ENCODE results near the gene LRRK1.
A peak's percentile ranks its signal among the peaks of the same experiment; 100 is the strongest.

Gene LRRK1

GRCh38 chr15:101081900-101082299 is 162.7 kb downstream of the LRRK1 start:
- Histone ChIP-seq H3K79me2 (ENCODE audit: control insufficient read depth, insufficient read depth, low read length) (no peaks in the 10 kb centered on the region), H3K23ac (ENCODE audit: low read length) (no peak overlapping the region), H3K27me3 (ENCODE audit: insufficient read depth, low read length, poor library complexity) (no peaks in the 10 kb centered on the region), H4K5ac (ENCODE audit: low read length) (no peak overlapping the region), H3K4me1 (ENCODE audit: control insufficient read depth, low read depth, low read length) (no peaks in the 10 kb centered on the region), H3K4me2 (ENCODE audit: low read length) (no peak overlapping the region), H3K79me1 (ENCODE audit: low read length) (no peaks in the 10 kb centered on the region), H3K4me3 (ENCODE audit: low read length) (no peak overlapping the region), H3K56ac (ENCODE audit: low read length) (no peak overlapping the region), H3K27ac (ENCODE audit: low read depth, low read length) (no peak overlapping the region), H3K36me3 (ENCODE audit: control insufficient read depth, insufficient read depth, low read length) (no peaks in the 10 kb centered on the region), H2BK15ac (replicated peaks; ENCODE audit: low read depth) (no peak overlapping the region), H3K4ac (ENCODE audit: low read depth, low read length) (no peak overlapping the region), H3K9ac (ENCODE audit: low read length) (no peak overlapping the region), H2BK120ac (ENCODE audit: low read depth, low read length) (no peak overlapping the region), H2BK5ac (ENCODE audit: low read length) (no peak overlapping the region), H2AK5ac (ENCODE audit: low read length) (no peak overlapping the region), H4K8ac (ENCODE audit: low read depth, low read length) (no peak overlapping the region), H3K18ac (ENCODE audit: low read length) (no peak overlapping the region)
- no peak for DNase-seq
- no CpG with 5 or more reads among the region's 9 CpGs for WGBS (ENCODE audit: extremely low coverage, insufficient coverage, low lambda C conversion rate)

- no peaks in the 10 kb centered on the region for H3K79me2 ChIP-seq (ENCODE audit: control insufficient read depth, insufficient read depth, low read length)
- no peak overlapping the region for H3K56ac ChIP-seq (ENCODE audit: low read length)
- no peak overlapping the region for H3K4me2 ChIP-seq (ENCODE audit: low read length)
- H3K4ac ChIP-seq (ENCODE audit: low read depth, low read length): no peak overlapping the region
- H3K9ac ChIP-seq (ENCODE audit: low read length): no peak overlapping the region
- no peak for DNase-seq
- H4K8ac ChIP-seq (ENCODE audit: low read depth, low read length): no peak overlapping the region
- no peak overlapping the region for H3K4me3 ChIP-seq (ENCODE audit: low read length)
- H2BK120ac ChIP-seq (ENCODE audit: low read depth, low read length): no peak overlapping the region
- no CpG with 5 or more reads among the region's 11 CpGs for WGBS (ENCODE audit: extremely low coverage, insufficient coverage, low lambda C conversion rate)
- H3K4me1 ChIP-seq (ENCODE audit: control insufficient read depth, low read depth, low read length): no peaks in the 10 kb centered on the region
- no peaks in the 10 kb centered on the region for H3K79me1 ChIP-seq (ENCODE audit: low read length)
- H2BK15ac ChIP-seq (replicated peaks; ENCODE audit: low read depth): no peak overlapping the region
- no peaks in the 10 kb centered on the region for H3K27me3 ChIP-seq (ENCODE audit: insufficient read depth, low read length, poor library complexity)
- no peak overlapping the region for H3K23ac ChIP-seq (ENCODE audit: low read length)
- no peaks in the 10 kb centered on the region for H3K36me3 ChIP-seq (ENCODE audit: control insufficient read depth, insufficient read depth, low read length)
- no peak overlapping the region for H2BK5ac ChIP-seq (ENCODE audit: low read length)
- no peak overlapping the region for H4K5ac ChIP-seq (ENCODE audit: low read length)
- H2AK5ac ChIP-seq (ENCODE audit: low read length): no peak overlapping the region
- no peak overlapping the region for H3K27ac ChIP-seq (ENCODE audit: low read depth, low read length)
- H3K18ac ChIP-seq (ENCODE audit: low read length): no peak overlapping the region
Measured at GRCh38 chr15:101083336-101084045, 164.3 kb downstream of the LRRK1 start.

- H3K9ac ChIP-seq (ENCODE audit: low read length): no peak overlapping the region
- H3K4me3 ChIP-seq (ENCODE audit: low read length): no peak overlapping the region
- no peaks in the 10 kb centered on the region for H3K36me3 ChIP-seq (ENCODE audit: control insufficient read depth, insufficient read depth, low read length)
- H3K79me1 ChIP-seq (ENCODE audit: low read length): no peaks in the 10 kb centered on the region
- DNase-seq: no peak
- no peaks in the 10 kb centered on the region for H3K4me1 ChIP-seq (ENCODE audit: control insufficient read depth, low read depth, low read length)
- no peak overlapping the region for H2AK5ac ChIP-seq (ENCODE audit: low read length)
- H3K18ac ChIP-seq (ENCODE audit: low read length): no peak overlapping the region
- no CpG with 5 or more reads among the region's 10 CpGs for WGBS (ENCODE audit: extremely low coverage, insufficient coverage, low lambda C conversion rate)
- no peak overlapping the region for H3K56ac ChIP-seq (ENCODE audit: low read length)
- no peak overlapping the region for H2BK15ac ChIP-seq (replicated peaks; ENCODE audit: low read depth)
- H4K5ac ChIP-seq (ENCODE audit: low read length): no peak overlapping the region
- H4K8ac ChIP-seq (ENCODE audit: low read depth, low read length): no peak overlapping the region
- no peaks in the 10 kb centered on the region for H3K79me2 ChIP-seq (ENCODE audit: control insufficient read depth, insufficient read depth, low read length)
- no peak overlapping the region for H2BK5ac ChIP-seq (ENCODE audit: low read length)
- no peak overlapping the region for H3K4ac ChIP-seq (ENCODE audit: low read depth, low read length)
- H3K27ac ChIP-seq (ENCODE audit: low read depth, low read length): no peak overlapping the region
- H2BK120ac ChIP-seq (ENCODE audit: low read depth, low read length): no peak overlapping the region
- no peak overlapping the region for H3K23ac ChIP-seq (ENCODE audit: low read length)
- H3K27me3 ChIP-seq (ENCODE audit: insufficient read depth, low read length, poor library complexity): no peaks in the 10 kb centered on the region
- no peak overlapping the region for H3K4me2 ChIP-seq (ENCODE audit: low read length)
Measured at GRCh38 chr15:101084801-101085200, 165.6 kb downstream of the LRRK1 start.

- no CpG with 5 or more reads among the region's 10 CpGs for WGBS (ENCODE audit: extremely low coverage, insufficient coverage, low lambda C conversion rate)
- Histone ChIP-seq H3K36me3 (ENCODE audit: control insufficient read depth, insufficient read depth, low read length) (no peaks in the 10 kb centered on the region), H3K4me1 (ENCODE audit: control insufficient read depth, low read depth, low read length) (no peaks in the 10 kb centered on the region), H2BK15ac (replicated peaks; ENCODE audit: low read depth) (no peak overlapping the region), H3K18ac (ENCODE audit: low read length) (no peak overlapping the region), H4K5ac (ENCODE audit: low read length) (no peak overlapping the region), H3K27me3 (ENCODE audit: insufficient read depth, low read length, poor library complexity) (no peaks in the 10 kb centered on the region), H3K23ac (ENCODE audit: low read length) (no peak overlapping the region), H2AK5ac (ENCODE audit: low read length) (no peak overlapping the region), H3K4me3 (ENCODE audit: low read length) (no peak overlapping the region), H2BK5ac (ENCODE audit: low read length) (no peak overlapping the region), H2BK120ac (ENCODE audit: low read depth, low read length) (no peak overlapping the region), H3K56ac (ENCODE audit: low read length) (no peak overlapping the region), H3K27ac (ENCODE audit: low read depth, low read length) (no peak overlapping the region), H3K4ac (ENCODE audit: low read depth, low read length) (no peak overlapping the region), H3K79me2 (ENCODE audit: control insufficient read depth, insufficient read depth, low read length) (no peaks in the 10 kb centered on the region), H3K79me1 (ENCODE audit: low read length) (no peaks in the 10 kb centered on the region), H3K4me2 (ENCODE audit: low read length) (no peak overlapping the region), H4K8ac (ENCODE audit: low read depth, low read length) (no peak overlapping the region), H3K9ac (ENCODE audit: low read length) (no peak overlapping the region)
- no peak for DNase-seq
Measured at GRCh38 chr15:101085311-101085700, 166.1 kb downstream of the LRRK1 start.

GRCh38 chr15:101086394-101087171 is 167.4 kb downstream of the LRRK1 start:
- H2AK5ac ChIP-seq (ENCODE audit: low read length): no peak overlapping the region
- no peak overlapping the region for H2BK5ac ChIP-seq (ENCODE audit: low read length)
- no peaks in the 10 kb centered on the region for H3K27me3 ChIP-seq (ENCODE audit: insufficient read depth, low read length, poor library complexity)
- DNase-seq: no peak
- H3K56ac ChIP-seq (ENCODE audit: low read length): peak overlapping the region; percentile 10
- H3K23ac ChIP-seq (ENCODE audit: low read length): no peak overlapping the region
- no peak overlapping the region for H2BK15ac ChIP-seq (replicated peaks; ENCODE audit: low read depth)
- H3K27ac ChIP-seq (ENCODE audit: low read depth, low read length): no peak overlapping the region
- no peak overlapping the region for H4K8ac ChIP-seq (ENCODE audit: low read depth, low read length)
- no peaks in the 10 kb centered on the region for H3K4me1 ChIP-seq (ENCODE audit: control insufficient read depth, low read depth, low read length)
- no peak overlapping the region for H3K4ac ChIP-seq (ENCODE audit: low read depth, low read length)
- H3K4me3 ChIP-seq (ENCODE audit: low read length): no peak overlapping the region
- no CpG with 5 or more reads among the region's 48 CpGs for WGBS (ENCODE audit: extremely low coverage, insufficient coverage, low lambda C conversion rate)
- no peak overlapping the region for H4K5ac ChIP-seq (ENCODE audit: low read length)
- H2BK120ac ChIP-seq (ENCODE audit: low read depth, low read length): no peak overlapping the region
- no peaks in the 10 kb centered on the region for H3K79me2 ChIP-seq (ENCODE audit: control insufficient read depth, insufficient read depth, low read length)
- no peak overlapping the region for H3K18ac ChIP-seq (ENCODE audit: low read length)
- H3K36me3 ChIP-seq (ENCODE audit: control insufficient read depth, insufficient read depth, low read length): no peaks in the 10 kb centered on the region
- H3K79me1 ChIP-seq (ENCODE audit: low read length): no peaks in the 10 kb centered on the region
- H3K4me2 ChIP-seq (ENCODE audit: low read length): no peak overlapping the region
- no peak overlapping the region for H3K9ac ChIP-seq (ENCODE audit: low read length)

Measured in mesendoderm (in vitro differentiated cells).